ENCODE data around the gene PRPS1L1. TPM values are rescaled to one million over a fixed set of nuclear protein-coding genes. Genes with fewer than 3 reads are reported as not detected.

PRPS1L1 gene
- total RNA-seq, 1 experiment from 2014 or later: not detected

GRCh38 chr7:17998692-17999091, 29.0 kb downstream of the PRPS1L1 start:
- peaks cover 8% of the 10 kb centered on the region for H3K4me1 Mint-ChIP-seq (ENCODE audit: low read depth, unreplicated experiment)
- intact Hi-C loops (cut with micrococcal nuclease; ENCODE audit: unreplicated experiment): no loop called here

GRCh38 chr7:17996442-17997223, 31.0 kb downstream of the PRPS1L1 start:
- TF ChIP-seq CTCF (IDR thresholded peaks at IDR 0.05; ENCODE audit: unreplicated experiment): no peak
- H3K27ac Mint-ChIP-seq (ENCODE audit: unreplicated experiment): no peak overlapping the region
- BruUV-seq (replicated peaks): no TSS peak
- DNase-seq: no peak
- H3K27me3 Mint-ChIP-seq (ENCODE audit: unreplicated experiment): no peaks in the 10 kb centered on the region
- intact Hi-C loops (cut with micrococcal nuclease; ENCODE audit: unreplicated experiment): no loop called here
- no peaks in the 10 kb centered on the region for H3K4me1 Mint-ChIP-seq (ENCODE audit: low read depth, unreplicated experiment)
- H3K36me3 Mint-ChIP-seq (ENCODE audit: insufficient read depth, unreplicated experiment): no peaks in the 10 kb centered on the region
- CTCF ChIA-PET: interaction anchor here (0.6 to 1.4 kb wide), 2 partner anchors 8 to 89 kb away, joined by 4 read pairs; no protein-coding TSS in a partner anchor
- no peaks in the 10 kb centered on the region for H3K9me3 Mint-ChIP-seq (ENCODE audit: low read depth, unreplicated experiment)
- H3K4me3 Mint-ChIP-seq (ENCODE audit: low read depth, unreplicated experiment): no peak overlapping the region

More at GRCh38 chr7:17998692-17999091, 29.0 kb downstream of the PRPS1L1 start:
- no TSS peak for BruUV-seq (replicated peaks)
- Mint-ChIP-seq H3K4me3 (ENCODE audit: low read depth, unreplicated experiment) (no peak overlapping the region), H3K36me3 (ENCODE audit: insufficient read depth, unreplicated experiment) (no peaks in the 10 kb centered on the region), H3K9me3 (ENCODE audit: low read depth, unreplicated experiment) (no peaks in the 10 kb centered on the region), H3K27me3 (ENCODE audit: unreplicated experiment) (no peaks in the 10 kb centered on the region), H3K27ac (ENCODE audit: unreplicated experiment) (no peak overlapping the region)
- no peak for DNase-seq
- TF ChIP-seq CTCF (IDR thresholded peaks at IDR 0.05; ENCODE audit: unreplicated experiment): no peak
- CTCF ChIA-PET: no interaction called here

- CTCF ChIA-PET: interaction anchor here (0.6 to 1.4 kb wide), 2 partner anchors 9 to 89 kb away, joined by 4 read pairs; no protein-coding TSS in a partner anchor
- H3K4me1 Mint-ChIP-seq (ENCODE audit: low read depth, unreplicated experiment): no peaks in the 10 kb centered on the region
- H3K27me3 Mint-ChIP-seq (ENCODE audit: unreplicated experiment): no peaks in the 10 kb centered on the region
- H3K4me3 Mint-ChIP-seq (ENCODE audit: low read depth, unreplicated experiment): no peak overlapping the region
- H3K9me3 Mint-ChIP-seq (ENCODE audit: low read depth, unreplicated experiment): no peaks in the 10 kb centered on the region
- no peak for DNase-seq
- no TSS peak for BruUV-seq (replicated peaks)
- no peak for TF ChIP-seq CTCF (IDR thresholded peaks at IDR 0.05; ENCODE audit: unreplicated experiment)
- no peaks in the 10 kb centered on the region for H3K36me3 Mint-ChIP-seq (ENCODE audit: insufficient read depth, unreplicated experiment)
- H3K27ac Mint-ChIP-seq (ENCODE audit: unreplicated experiment): no peak overlapping the region
- intact Hi-C loops (cut with micrococcal nuclease; ENCODE audit: unreplicated experiment): no loop called here
Measured at GRCh38 chr7:17996040-17996439, 31.6 kb downstream of the PRPS1L1 start.

- DNase-seq: no peak
- no peaks in the 10 kb centered on the region for H3K27me3 Mint-ChIP-seq (ENCODE audit: unreplicated experiment)
- H3K4me3 Mint-ChIP-seq (ENCODE audit: low read depth, unreplicated experiment): no peak overlapping the region
- no TSS peak for BruUV-seq (replicated peaks)
- H3K4me1 Mint-ChIP-seq (ENCODE audit: low read depth, unreplicated experiment): peaks cover 9% of the 10 kb centered on the region
- H3K9me3 Mint-ChIP-seq (ENCODE audit: low read depth, unreplicated experiment): no peaks in the 10 kb centered on the region
- H3K27ac Mint-ChIP-seq (ENCODE audit: unreplicated experiment): no peak overlapping the region
- no peak for TF ChIP-seq CTCF (IDR thresholded peaks at IDR 0.05; ENCODE audit: unreplicated experiment)
- intact Hi-C loops (cut with micrococcal nuclease; ENCODE audit: unreplicated experiment): no loop called here
- CTCF ChIA-PET: interaction anchor here (0.6 kb wide), 1 partner anchor 338 kb away, joined by 3 read pairs; no protein-coding TSS in a partner anchor
- no peaks in the 10 kb centered on the region for H3K36me3 Mint-ChIP-seq (ENCODE audit: insufficient read depth, unreplicated experiment)
Measured at GRCh38 chr7:17994079-17994850, 33.4 kb downstream of the PRPS1L1 start.

Measured in Calu3 (cell line).